Fibroblast of lung (primary cell): ENCODE data around the gene SPON2. TPM values are rescaled to one million over a fixed set of nuclear protein-coding genes. Genes with fewer than 3 reads are reported as not detected.

Experiments
- DNase-seq, 2 donors: peaks; one replicate each; pipeline versions ENCODE4 v3.0.0 to v3.0.0-alpha.2; 2010; ENCODE audit warnings: low read depth in 2 of 2
- H2AFZ ChIP-seq: 2 replicates; pipeline ENCODE4 v1.5.1; 2012; ENCODE audit warnings: low read length, control low read depth, inconsistent platforms
- H3K27ac ChIP-seq: 2 replicates; pipeline ENCODE4 v1.5.1; 2011; ENCODE audit warnings: low read length, control low read depth; ENCODE audit not compliant: insufficient read depth
- H3K27me3 ChIP-seq: 2 replicates; pipeline ENCODE4 v1.5.1; 2011; ENCODE audit warnings: mild to moderate bottlenecking, low read length; ENCODE audit not compliant: control insufficient read depth, insufficient read depth
- H3K36me3 ChIP-seq: 2 replicates; pipeline ENCODE4 v1.5.1; 2011; ENCODE audit warnings: low read length; ENCODE audit not compliant: control insufficient read depth, insufficient read depth
- H3K4me1 ChIP-seq: 2 replicates; pipeline ENCODE4 v1.5.1; 2011; ENCODE audit warnings: low read length; ENCODE audit not compliant: control insufficient read depth, insufficient read depth; ENCODE audit errors: extremely low read depth
- H3K4me2 ChIP-seq: 2 replicates; pipeline ENCODE4 v1.5.1; 2011; ENCODE audit warnings: low read length, control low read depth; ENCODE audit not compliant: insufficient read depth; ENCODE audit errors: extremely low read depth
- H3K4me3 ChIP-seq, 4 experiments: fragments of 200-600 bp in 1 of 4; sonication (generic) in 1 of 4; replicated peaks in 1 of 4; 2 replicates each; pipeline ENCODE4 v1.5.1; 2011 to 2016; ENCODE audit warnings: low read length in 4 of 4, low read depth in 3 of 4, mild to moderate bottlenecking in 3 of 4, control low read depth in 2 of 4, inconsistent platforms in 1 of 4, mixed read lengths in 1 of 4; ENCODE audit not compliant: insufficient read depth in 1 of 4; ENCODE audit errors: control extremely low read depth in 1 of 4
- H3K79me2 ChIP-seq: 2 replicates; pipeline ENCODE4 v1.5.1; 2012; ENCODE audit warnings: mild to moderate bottlenecking, low read length, inconsistent platforms; ENCODE audit not compliant: control insufficient read depth, insufficient read depth
- H3K9ac ChIP-seq: 2 replicates; pipeline ENCODE4 v1.5.1; 2011; ENCODE audit warnings: mild to moderate bottlenecking, low read length, control low read depth; ENCODE audit not compliant: insufficient read depth
- H3K9me3 ChIP-seq: 2 replicates; pipeline ENCODE4 v1.5.1; 2012; ENCODE audit warnings: low read depth, low read length; ENCODE audit not compliant: control insufficient read depth, insufficient read depth
- H4K20me1 ChIP-seq: 2 replicates; pipeline ENCODE4 v1.5.1; 2011; ENCODE audit warnings: low read length; ENCODE audit not compliant: control insufficient read depth, insufficient read depth; ENCODE audit errors: extremely low read depth
- CTCF ChIP-seq, 2 donors: IDR thresholded peaks in 1 of 2; conservative IDR thresholded peaks in 1 of 2; 1 replicate in 1 of 2; 2 replicates in 1 of 2; pipeline ENCODE4 v1.5.1; 2011 to 2012; ENCODE audit warnings: low read length in 2 of 2, control low read depth in 1 of 2, inconsistent platforms in 1 of 2, low read depth in 1 of 2, mild to moderate bottlenecking in 1 of 2
- EZH2 ChIP-seq: IDR thresholded peaks from 2 replicates; pipeline ENCODE4 v1.5.1; 2012; ENCODE audit warnings: low read length, control low read depth, mild to moderate bottlenecking; ENCODE audit errors: missing control alignments
- polyA plus RNA-seq, 2 donors: library from polyadenylated mRNA; depleted of rRNA in 1 of 2; stranded (reverse) in 1 of 2; unstranded in 1 of 2; fragments of >200 nt; gene quantifications; 2 replicates each; pipeline ENCODE4 v1.2.1, GENCODE V29; 2011 to 2012; ENCODE audit warnings: missing spikeins in 1 of 2
- total RNA-seq: library from RNA; depleted of rRNA; stranded (reverse); fragments of >200 nt; gene quantifications from 2 replicates; pipeline ENCODE4 v1.2.1, GENCODE V29; 2014

Gene SPON2
- total and polyA plus RNA-seq, 2 donors (not counting 1 experiment from before 2014, with no cell fraction given): 179 to 367 TPM

GRCh38 chr4:1139860-1140259 is 32.5 kb downstream of the SPON2 start:
- DNase-seq: no peak
- TF ChIP-seq CTCF (conservative IDR thresholded peaks at IDR 0.05 in 1 of 2, IDR thresholded peaks at IDR 0.05 in 1 of 2; ENCODE audit: low read depth in 1 of 2, low read length in 2 of 2) (no peak), EZH2 (no peak)
- peaks cover under 1% of the 10 kb centered on the region for H3K27me3 ChIP-seq

GRCh38 chr4:1137850-1138249 is 34.5 kb downstream of the SPON2 start:
- Histone ChIP-seq H4K20me1 (no peaks in the 10 kb centered on the region), H2AFZ (no peak overlapping the region), H3K4me3 (no peak overlapping the region), H3K27me3 (peaks cover 3% of the 10 kb centered on the region), H3K27ac (no peak overlapping the region), H3K79me2 (no peaks in the 10 kb centered on the region), H3K4me1 (no peaks in the 10 kb centered on the region), H3K36me3 (no peaks in the 10 kb centered on the region), H3K9ac (no peak overlapping the region), H3K4me2 (peak overlapping the region; percentile 37), H3K9me3 (no peaks in the 10 kb centered on the region)
- DNase-seq: peak in 1 of 2 donors; percentile 21
- TF ChIP-seq CTCF (conservative IDR thresholded peaks at IDR 0.05 in 1 of 2, IDR thresholded peaks at IDR 0.05 in 1 of 2; ENCODE audit: low read depth in 1 of 2, low read length in 2 of 2): no peak
- no peak for TF ChIP-seq EZH2

More at GRCh38 chr4:1139860-1140259, 32.5 kb downstream of the SPON2 start:
- Histone ChIP-seq H2AFZ (no peak overlapping the region), H4K20me1 (no peaks in the 10 kb centered on the region), H3K27ac (no peak overlapping the region), H3K9me3 (no peaks in the 10 kb centered on the region), H3K4me3 (no peak overlapping the region), H3K9ac (no peak overlapping the region), H3K79me2 (no peaks in the 10 kb centered on the region), H3K4me1 (no peaks in the 10 kb centered on the region), H3K36me3 (no peaks in the 10 kb centered on the region), H3K4me2 (no peak overlapping the region)

GRCh38 chr4:1137063-1137776 is 35.2 kb downstream of the SPON2 start:
- H3K9me3 ChIP-seq: no peaks in the 10 kb centered on the region
- no peak overlapping the region for H3K27ac ChIP-seq
- H4K20me1 ChIP-seq: no peaks in the 10 kb centered on the region
- no peak overlapping the region for H2AFZ ChIP-seq
- DNase-seq: peak in 1 of 2 donors; percentile 21
- TF ChIP-seq CTCF (conservative IDR thresholded peaks at IDR 0.05 in 1 of 2, IDR thresholded peaks at IDR 0.05 in 1 of 2; ENCODE audit: low read depth in 1 of 2, low read length in 2 of 2) (no peak), EZH2 (no peak)
- H3K9ac ChIP-seq: no peak overlapping the region
- H3K36me3 ChIP-seq: no peaks in the 10 kb centered on the region
- peaks cover 3% of the 10 kb centered on the region for H3K27me3 ChIP-seq
- H3K4me3 ChIP-seq: no peak overlapping the region
- H3K4me2 ChIP-seq: peak overlapping the region; percentile 37
- no peaks in the 10 kb centered on the region for H3K4me1 ChIP-seq
- no peaks in the 10 kb centered on the region for H3K79me2 ChIP-seq
